SU-DHL-6 (cell line): Measurements from ENCODE around the gene LTF.

Source experiments
- CTCF ChIP-seq: fragments of 200-600 bp; sonication (generic); IDR thresholded peaks from one replicate; pipeline ENCODE4 v1.5.1; 2017; ENCODE audit warnings: antibody characterized with exemption, mild to moderate bottlenecking, low read length, moderate library complexity; ENCODE audit not compliant: insufficient read depth, poor library complexity, severe bottlenecking
- EZH2phosphoT487 ChIP-seq: fragments of 200-600 bp; sonication (generic), shearing (Covaris generic); conservative IDR thresholded peaks from 2 replicates; pipeline ENCODE4 v1.6.1; 2018; ENCODE audit warnings: mild to moderate bottlenecking, antibody characterized with exemption, low read length, moderate library complexity, mixed read lengths

- no peak for TF ChIP-seq CTCF
- TF ChIP-seq EZH2phosphoT487: no peak
Measured at GRCh38 chr3:46462511-46462910, 2.2 kb downstream of the LTF start.
